Prostate gland (tissue), 2 donors: ENCODE data around the gene GLO1. TPM values are rescaled to one million over a fixed set of nuclear protein-coding genes. Genes with fewer than 3 reads are reported as not detected.

Experiments used
- DNase-seq: peaks from one replicate; pipeline ENCODE4 v3.0.0-alpha.2; 2019; ENCODE audit warnings: low spot score
- H3K27ac ChIP-seq, 2 donors: fragments of 200-600 bp; sonication (generic); 2 replicates each; pipeline ENCODE4 v1.5.1; 2017 to 2019
- H3K27me3 ChIP-seq: fragments of 200-600 bp; sonication (generic); replicated peaks from 2 replicates; pipeline ENCODE4 v1.5.1; 2019; ENCODE audit not compliant: insufficient read depth
- H3K36me3 ChIP-seq, 2 donors: fragments of 200-600 bp; sonication (generic); 1 replicate in 1 of 2; 2 replicates in 1 of 2; pipeline versions ENCODE4 v1.5.1 to v1.8.1; 2017 to 2019
- H3K4me1 ChIP-seq: fragments of 200-600 bp; sonication (generic); replicated peaks from 2 replicates; pipeline ENCODE4 v1.5.1; 2019
- H3K4me3 ChIP-seq, 2 donors: fragments of 200-600 bp; sonication (generic); 2 replicates each; pipeline ENCODE4 v1.5.1; 2017 to 2019
- H3K9me3 ChIP-seq: fragments of 200-600 bp; sonication (generic); 2 replicates; pipeline ENCODE4 v1.5.1; 2017
- POLR2A ChIP-seq: fragments of 450-650 bp; IDR thresholded peaks from one replicate; pipeline ENCODE4 v1.6.1; 2016; ENCODE audit warnings: antibody characterized with exemption, mild to moderate bottlenecking
- POLR2AphosphoS5 ChIP-seq: sonication (generic); formaldehyde crosslinking; IDR thresholded peaks from one replicate; pipeline ENCODE4 v1.6.1; 2017; ENCODE audit warnings: antibody characterized with exemption
- WGBS: methylation state at CpG from one replicate; pipeline ENCODE4 v1.1.5; 2018; 5-methylcytosine and 5-hydroxymethylcytosine counted together
- intact Hi-C: fragments of 100-400 bp; cut with DNase I; formaldehyde crosslinking; loops from one replicate; pipeline ENCODE4 v1.14.2; 2022
- total RNA-seq, 2 donors: library from RNA; depleted of rRNA; stranded (reverse); fragments of >200 nt; gene quantifications; one replicate each; pipeline ENCODE4 v1.1.0, GENCODE V29; 2016
- TF ChIP-seq, protein P1 (sequence below), 4 experiments: fragments of 200-600 bp in 2 of 4; fragments of 450-650 bp in 2 of 4; sonication (generic) in 2 of 4; IDR thresholded peaks; 1 replicate in 3 of 4; 2 replicates in 1 of 4; pipeline ENCODE4 v1.5.1; 2016 to 2019; ENCODE audit warnings: antibody characterized with exemption in 4 of 4, mild to moderate bottlenecking in 2 of 4, moderate library complexity in 2 of 4

GLO1 gene
- total RNA-seq, 2 donors from 2014 or later = 93.7 to 176 TPM

DNA sequence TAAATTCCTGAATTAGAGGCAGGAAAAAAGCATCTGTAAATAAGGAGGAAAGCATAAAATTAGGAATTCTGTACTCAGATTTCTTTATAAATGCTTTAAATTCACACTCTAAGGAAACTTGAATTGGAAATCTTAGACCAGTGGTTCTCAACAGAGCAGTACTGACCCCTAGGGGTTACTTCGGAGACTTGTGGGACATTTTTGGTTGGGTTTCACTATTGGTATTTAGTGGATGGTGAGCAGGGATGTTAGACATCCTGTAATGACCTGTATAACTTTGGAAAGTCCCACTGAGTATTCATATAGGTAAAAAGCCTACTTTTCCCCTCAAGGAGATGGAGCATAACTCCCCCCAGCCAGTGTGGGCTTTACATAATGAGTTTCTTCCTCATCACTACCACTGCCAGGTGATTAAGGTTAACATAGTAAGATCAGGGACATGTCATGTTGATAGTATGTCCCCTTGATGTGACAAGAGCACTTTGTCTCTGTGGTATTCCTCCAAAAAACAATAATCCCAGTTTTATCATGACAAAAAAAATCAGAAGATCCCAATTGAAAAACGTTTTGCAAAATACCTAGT is 31.0 kb downstream of the GLO1 start:
- WGBS = 11% methylated on average over 2 of the region's 2 CpGs

DNA sequence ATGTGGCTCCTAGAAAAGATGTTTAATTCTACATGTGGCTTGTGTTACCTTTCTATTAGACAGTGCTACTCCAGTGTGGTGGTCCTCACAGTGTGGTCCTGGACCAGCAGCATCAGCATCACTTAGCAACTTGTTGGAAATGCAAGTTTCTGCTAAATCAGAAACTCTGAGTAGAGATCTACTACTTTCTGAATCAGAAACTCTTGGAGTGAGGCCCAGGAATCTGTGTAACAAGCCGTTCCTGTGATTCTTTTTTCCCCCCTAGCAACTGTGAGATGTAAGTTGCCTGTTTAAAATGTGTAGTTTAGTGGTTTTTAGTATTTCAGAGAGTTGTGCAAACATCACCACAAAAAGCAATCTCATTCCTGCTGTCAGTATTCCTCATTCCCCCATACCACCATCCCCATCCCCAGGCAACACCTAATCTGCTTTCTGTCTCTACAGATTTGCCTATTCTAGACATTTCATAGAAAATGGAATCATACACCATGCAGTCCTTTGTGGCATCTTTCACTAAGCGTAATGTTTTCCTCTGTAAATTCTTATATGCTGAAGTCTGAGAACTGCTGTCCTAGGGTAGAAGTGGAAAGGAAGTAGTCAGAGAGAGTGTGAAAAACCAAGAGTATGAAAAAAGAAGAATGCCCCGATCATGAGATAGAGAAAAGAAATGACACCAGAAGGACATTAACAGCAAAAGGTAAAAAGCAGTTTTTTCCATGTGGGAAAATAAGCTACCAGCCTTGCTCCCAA is 44.4 kb downstream of the GLO1 start:
- no peaks in the 10 kb centered on the region for H3K36me3 ChIP-seq
- no peak overlapping the region for H3K27ac ChIP-seq
- WGBS = 93% methylated on average over 3 of the region's 3 CpGs
- no peaks in the 10 kb centered on the region for H3K27me3 ChIP-seq
- TF ChIP-seq, protein P1, sequence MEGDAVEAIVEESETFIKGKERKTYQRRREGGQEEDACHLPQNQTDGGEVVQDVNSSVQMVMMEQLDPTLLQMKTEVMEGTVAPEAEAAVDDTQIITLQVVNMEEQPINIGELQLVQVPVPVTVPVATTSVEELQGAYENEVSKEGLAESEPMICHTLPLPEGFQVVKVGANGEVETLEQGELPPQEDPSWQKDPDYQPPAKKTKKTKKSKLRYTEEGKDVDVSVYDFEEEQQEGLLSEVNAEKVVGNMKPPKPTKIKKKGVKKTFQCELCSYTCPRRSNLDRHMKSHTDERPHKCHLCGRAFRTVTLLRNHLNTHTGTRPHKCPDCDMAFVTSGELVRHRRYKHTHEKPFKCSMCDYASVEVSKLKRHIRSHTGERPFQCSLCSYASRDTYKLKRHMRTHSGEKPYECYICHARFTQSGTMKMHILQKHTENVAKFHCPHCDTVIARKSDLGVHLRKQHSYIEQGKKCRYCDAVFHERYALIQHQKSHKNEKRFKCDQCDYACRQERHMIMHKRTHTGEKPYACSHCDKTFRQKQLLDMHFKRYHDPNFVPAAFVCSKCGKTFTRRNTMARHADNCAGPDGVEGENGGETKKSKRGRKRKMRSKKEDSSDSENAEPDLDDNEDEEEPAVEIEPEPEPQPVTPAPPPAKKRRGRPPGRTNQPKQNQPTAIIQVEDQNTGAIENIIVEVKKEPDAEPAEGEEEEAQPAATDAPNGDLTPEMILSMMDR (IDR thresholded peaks at IDR 0.05) = no peak
- TF ChIP-seq POLR2AphosphoS5 = no peak
- TF ChIP-seq POLR2A = no peak
- no peaks in the 10 kb centered on the region for H3K4me1 ChIP-seq
- DNase-seq = no peak
- intact Hi-C loops = no loop called here
- H3K4me3 ChIP-seq = no peak overlapping the region
- H3K9me3 ChIP-seq = no peaks in the 10 kb centered on the region

More for the DNA sequence above, 31.0 kb downstream of the GLO1 start:
- Histone ChIP-seq H3K27ac (no peak overlapping the region), H3K4me3 (no peak overlapping the region), H3K27me3 (no peaks in the 10 kb centered on the region), H3K9me3 (no peaks in the 10 kb centered on the region), H3K36me3 (no peaks in the 10 kb centered on the region), H3K4me1 (no peaks in the 10 kb centered on the region)
- TF ChIP-seq, protein P1 (IDR thresholded peaks at IDR 0.05) = peak in 3 of 4 experiments; percentile 47 to 54 (median 51)
- TF ChIP-seq POLR2A = no peak
- TF ChIP-seq POLR2AphosphoS5 = no peak
- DNase-seq = peak; percentile 10
- intact Hi-C loops = no loop called here

DNA sequence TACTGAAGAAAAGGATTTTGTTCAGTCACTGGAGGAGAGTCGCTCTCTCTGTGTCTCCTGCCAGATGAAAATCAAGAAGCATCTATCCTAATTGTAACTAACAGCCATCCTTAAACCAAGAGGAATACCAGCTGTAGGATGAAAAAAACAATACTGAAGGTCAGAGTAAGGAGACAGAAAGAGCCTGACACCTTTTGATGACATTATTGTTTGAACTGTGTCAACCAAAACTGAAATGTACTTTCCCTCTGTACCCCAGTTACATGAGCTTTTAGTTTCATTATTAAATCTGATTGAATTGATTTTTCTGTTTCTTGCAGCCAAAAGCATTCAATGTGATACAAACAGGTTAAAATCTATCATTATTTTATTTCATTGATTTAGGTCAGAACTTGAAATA is 46.0 kb downstream of the GLO1 start:
- H3K27me3 ChIP-seq = no peaks in the 10 kb centered on the region
- no peak overlapping the region for H3K27ac ChIP-seq
- intact Hi-C loops = no loop called here
- no peak overlapping the region for H3K4me3 ChIP-seq
- no peaks in the 10 kb centered on the region for H3K9me3 ChIP-seq
- no peak for DNase-seq
- no peaks in the 10 kb centered on the region for H3K4me1 ChIP-seq
- TF ChIP-seq POLR2AphosphoS5 = no peak
- TF ChIP-seq POLR2A = no peak
- TF ChIP-seq, protein P1 (IDR thresholded peaks at IDR 0.05) = no peak
- no peaks in the 10 kb centered on the region for H3K36me3 ChIP-seq
- 96% methylated on average over 1 of the region's 1 CpG for WGBS

DNA sequence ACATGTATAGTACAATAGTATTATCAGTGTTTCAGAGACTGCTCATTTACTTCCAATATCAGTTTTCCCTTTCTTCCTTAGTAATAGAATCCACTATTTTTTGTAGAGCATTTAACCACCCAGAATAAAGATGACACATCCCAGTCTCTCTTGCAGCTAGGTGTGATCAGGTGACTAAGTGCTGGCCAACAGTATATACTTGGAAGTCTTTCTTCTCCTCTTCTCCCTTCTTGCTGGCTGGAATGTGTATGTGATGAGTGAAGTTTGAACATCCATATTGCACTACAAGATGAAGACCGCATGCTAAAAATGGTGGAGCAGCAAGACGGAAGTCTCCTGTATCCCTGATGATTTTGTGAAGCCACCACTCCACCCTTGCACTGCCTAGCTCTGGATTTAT is 48.7 kb downstream of the GLO1 start:
- TF ChIP-seq, protein P1 (IDR thresholded peaks at IDR 0.05) = no peak
- TF ChIP-seq POLR2A = no peak
- no peaks in the 10 kb centered on the region for H3K9me3 ChIP-seq
- no peaks in the 10 kb centered on the region for H3K4me1 ChIP-seq
- no peaks in the 10 kb centered on the region for H3K27me3 ChIP-seq
- H3K4me3 ChIP-seq = no peak overlapping the region
- H3K27ac ChIP-seq = no peak overlapping the region
- DNase-seq = no peak
- intact Hi-C loops = no loop called here
- H3K36me3 ChIP-seq = no peaks in the 10 kb centered on the region
- 92% methylated on average over 2 of the region's 2 CpGs for WGBS
